Fibroblast of villous mesenchyme (primary cell): ENCODE results near the gene ELOVL2. TPM values are rescaled to one million over a fixed set of nuclear protein-coding genes. Genes with fewer than 3 reads are reported as not detected.

Experiments used
- DNase-seq: peaks from one replicate; pipeline ENCODE4 v3.0.0-alpha.2; 2010; ENCODE audit warnings: low read depth
- H3K4me3 ChIP-seq: 2 replicates; pipeline ENCODE4 v1.5.1; 2011; ENCODE audit warnings: low read depth, mild to moderate bottlenecking, low read length
- total RNA-seq: library from RNA; depleted of rRNA; stranded (reverse); fragments of >200 nt; gene quantifications from 2 replicates; pipeline ENCODE4 v1.2.3, GENCODE V29; 2012
- TF ChIP-seq, protein P1 (sequence below): IDR thresholded peaks from 2 replicates; pipeline ENCODE4 v1.5.1; 2012; ENCODE audit warnings: low read depth, mild to moderate bottlenecking, low read length; ENCODE audit not compliant: insufficient read depth

The ELOVL2 gene
- total RNA-seq, 1 donor: 2.6 TPM

- DNase-seq: no peak
- TF ChIP-seq, protein P1, sequence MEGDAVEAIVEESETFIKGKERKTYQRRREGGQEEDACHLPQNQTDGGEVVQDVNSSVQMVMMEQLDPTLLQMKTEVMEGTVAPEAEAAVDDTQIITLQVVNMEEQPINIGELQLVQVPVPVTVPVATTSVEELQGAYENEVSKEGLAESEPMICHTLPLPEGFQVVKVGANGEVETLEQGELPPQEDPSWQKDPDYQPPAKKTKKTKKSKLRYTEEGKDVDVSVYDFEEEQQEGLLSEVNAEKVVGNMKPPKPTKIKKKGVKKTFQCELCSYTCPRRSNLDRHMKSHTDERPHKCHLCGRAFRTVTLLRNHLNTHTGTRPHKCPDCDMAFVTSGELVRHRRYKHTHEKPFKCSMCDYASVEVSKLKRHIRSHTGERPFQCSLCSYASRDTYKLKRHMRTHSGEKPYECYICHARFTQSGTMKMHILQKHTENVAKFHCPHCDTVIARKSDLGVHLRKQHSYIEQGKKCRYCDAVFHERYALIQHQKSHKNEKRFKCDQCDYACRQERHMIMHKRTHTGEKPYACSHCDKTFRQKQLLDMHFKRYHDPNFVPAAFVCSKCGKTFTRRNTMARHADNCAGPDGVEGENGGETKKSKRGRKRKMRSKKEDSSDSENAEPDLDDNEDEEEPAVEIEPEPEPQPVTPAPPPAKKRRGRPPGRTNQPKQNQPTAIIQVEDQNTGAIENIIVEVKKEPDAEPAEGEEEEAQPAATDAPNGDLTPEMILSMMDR: peak; percentile 14
- H3K4me3 ChIP-seq: no peak overlapping the region
Observed at GRCh38 chr6:10961837-10962236, 82.3 kb downstream of the ELOVL2 start.

DNA sequence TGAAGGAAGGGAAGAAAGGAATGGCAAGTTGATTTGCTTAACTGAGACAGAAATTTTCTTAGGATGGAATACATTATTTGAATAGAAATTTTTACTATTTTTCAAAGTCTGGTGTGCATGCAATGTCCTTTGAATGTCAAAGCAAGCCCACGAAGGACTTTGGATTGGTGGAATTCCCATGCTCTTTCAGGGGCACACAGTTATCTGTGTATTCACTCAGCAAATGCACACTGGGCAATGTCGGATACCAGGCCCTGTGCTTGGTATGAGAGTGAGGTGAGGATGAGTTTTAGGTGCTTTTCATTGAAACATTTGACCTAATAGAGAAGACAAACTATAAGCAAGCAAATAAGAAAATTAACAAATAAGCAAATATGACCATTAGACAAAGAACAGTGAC is 83.9 kb downstream of the ELOVL2 start:
- no peak overlapping the region for H3K4me3 ChIP-seq
- DNase-seq: no peak
- TF ChIP-seq, protein P1: no peak

DNA sequence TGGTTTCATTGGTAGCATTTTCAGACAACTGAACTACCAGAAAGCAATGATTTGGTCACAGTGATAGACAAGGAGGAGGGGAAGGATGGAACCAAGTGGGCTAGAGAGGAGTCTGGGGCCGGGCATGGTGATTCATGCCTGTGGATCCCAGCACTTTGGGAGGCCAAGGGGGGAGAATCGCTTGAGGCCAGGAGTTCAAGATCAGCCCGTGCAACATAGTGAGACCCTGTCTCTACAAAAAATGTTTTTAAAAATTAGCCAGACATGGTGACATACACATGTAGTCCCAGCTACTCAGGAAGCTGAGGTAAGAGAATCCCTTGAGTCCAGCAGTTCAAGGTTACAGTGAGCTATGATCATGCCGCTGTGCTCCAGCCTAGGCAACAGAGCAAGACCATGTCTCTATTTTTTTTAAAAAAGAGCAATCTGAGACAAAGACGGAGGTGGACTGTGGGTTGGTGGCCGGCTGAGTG is 86.7 kb downstream of the ELOVL2 start:
- DNase-seq: no peak
- TF ChIP-seq, protein P1: no peak
- H3K4me3 ChIP-seq: no peak overlapping the region

DNA sequence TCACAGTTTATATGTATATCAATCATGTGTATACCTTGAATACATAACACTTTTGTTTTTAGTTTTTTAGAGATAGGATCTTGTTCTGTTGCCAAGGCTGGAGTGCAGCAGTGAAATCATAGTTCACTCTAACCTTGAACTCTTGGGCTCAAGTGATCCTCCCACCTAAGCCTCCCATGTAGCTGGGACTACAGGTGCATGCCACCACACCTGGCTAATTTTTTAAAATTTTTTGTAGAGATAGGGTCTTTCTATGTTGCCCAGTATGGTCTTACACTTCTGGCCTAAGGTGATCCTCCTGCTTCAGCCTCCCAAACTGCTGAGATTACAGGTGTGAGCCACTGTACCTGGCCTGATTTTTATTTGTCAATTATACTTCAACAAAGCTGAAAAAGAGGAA is 87.3 kb downstream of the ELOVL2 start:
- TF ChIP-seq, protein P1: no peak
- DNase-seq: no peak

DNA sequence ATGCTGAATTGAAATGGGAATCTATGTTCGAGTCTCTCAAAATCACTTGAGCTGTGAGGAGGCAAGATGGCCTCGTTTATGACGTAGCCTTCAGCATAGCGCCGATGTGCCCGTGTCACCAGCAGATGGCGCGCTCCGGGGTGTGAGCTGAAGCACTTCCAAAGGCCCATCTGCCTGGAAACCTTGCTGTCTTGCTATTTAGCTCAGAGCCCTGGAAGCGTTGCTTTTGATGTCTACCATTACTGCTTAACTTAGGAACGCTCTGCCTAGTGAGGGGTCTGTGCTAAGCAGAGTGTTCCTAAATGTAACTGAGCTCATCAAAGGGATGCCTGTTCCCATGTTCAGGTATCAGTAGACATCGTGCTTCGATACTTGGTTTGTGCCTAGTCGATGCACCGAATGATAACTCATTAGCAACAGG is 89.5 kb downstream of the ELOVL2 start:
- peak; percentile 83 for DNase-seq
- TF ChIP-seq, protein P1: peak; percentile 93
- no peak overlapping the region for H3K4me3 ChIP-seq

More for the DNA sequence above, 87.3 kb downstream of the ELOVL2 start:
- H3K4me3 ChIP-seq: no peak overlapping the region

DNA sequence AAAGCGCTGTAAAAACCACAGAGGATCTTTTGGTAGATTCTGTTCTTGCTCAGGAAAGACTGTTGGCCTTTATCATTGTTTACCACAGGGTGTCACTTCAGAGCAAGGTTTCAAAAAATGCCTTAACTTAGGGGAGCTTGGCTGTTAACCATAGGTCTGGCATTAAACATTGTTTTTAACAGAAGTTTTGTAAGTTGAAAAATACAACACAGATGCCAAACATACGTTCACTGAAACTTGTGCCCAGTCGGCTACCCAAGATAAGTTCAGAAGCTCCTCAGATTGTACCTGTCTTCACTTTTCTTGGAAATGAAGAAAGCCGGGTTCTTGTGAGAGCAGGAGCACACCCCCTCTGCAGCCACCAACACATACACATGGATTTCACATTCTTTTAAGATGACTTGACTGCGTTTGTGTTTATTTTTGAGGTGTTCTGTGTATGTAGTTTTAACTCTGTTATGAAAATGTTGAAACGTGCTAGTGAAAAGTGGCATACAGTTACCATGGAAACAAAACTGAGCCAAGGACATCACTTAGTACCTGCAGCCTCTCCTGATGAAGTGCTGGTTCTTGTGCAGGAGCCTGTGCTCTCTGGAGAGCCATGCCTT is 92.3 kb downstream of the ELOVL2 start:
- TF ChIP-seq, protein P1: peak; percentile 67
- no peak overlapping the region for H3K4me3 ChIP-seq
- DNase-seq: peak; percentile 91
